ENCODE results near the gene RADIL.

RADIL gene

DNA sequence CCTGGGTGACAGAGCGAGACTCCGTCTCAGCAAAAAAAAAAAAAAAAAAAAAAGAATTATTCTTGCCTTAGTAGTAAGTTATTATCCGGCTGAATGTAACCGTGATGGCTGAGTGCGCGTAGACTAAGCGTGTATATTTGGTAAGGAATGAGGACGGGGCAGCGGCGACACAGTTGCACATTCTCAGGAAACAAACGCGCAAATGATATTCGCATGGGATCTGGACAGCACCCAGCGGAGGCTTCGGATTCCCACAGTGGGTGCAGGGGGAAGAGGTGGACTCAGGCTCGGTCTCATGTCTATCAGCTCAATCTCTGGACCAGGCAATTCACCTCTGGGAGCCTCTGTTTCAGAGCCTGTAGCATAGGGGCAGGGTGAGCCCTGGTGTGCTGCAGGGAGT lies 50.8 kb downstream of the RADIL start:
- DNase-seq (ENCODE audit: extremely low read depth in 1 of 2, low read depth in 1 of 2), result no peak

DNA sequence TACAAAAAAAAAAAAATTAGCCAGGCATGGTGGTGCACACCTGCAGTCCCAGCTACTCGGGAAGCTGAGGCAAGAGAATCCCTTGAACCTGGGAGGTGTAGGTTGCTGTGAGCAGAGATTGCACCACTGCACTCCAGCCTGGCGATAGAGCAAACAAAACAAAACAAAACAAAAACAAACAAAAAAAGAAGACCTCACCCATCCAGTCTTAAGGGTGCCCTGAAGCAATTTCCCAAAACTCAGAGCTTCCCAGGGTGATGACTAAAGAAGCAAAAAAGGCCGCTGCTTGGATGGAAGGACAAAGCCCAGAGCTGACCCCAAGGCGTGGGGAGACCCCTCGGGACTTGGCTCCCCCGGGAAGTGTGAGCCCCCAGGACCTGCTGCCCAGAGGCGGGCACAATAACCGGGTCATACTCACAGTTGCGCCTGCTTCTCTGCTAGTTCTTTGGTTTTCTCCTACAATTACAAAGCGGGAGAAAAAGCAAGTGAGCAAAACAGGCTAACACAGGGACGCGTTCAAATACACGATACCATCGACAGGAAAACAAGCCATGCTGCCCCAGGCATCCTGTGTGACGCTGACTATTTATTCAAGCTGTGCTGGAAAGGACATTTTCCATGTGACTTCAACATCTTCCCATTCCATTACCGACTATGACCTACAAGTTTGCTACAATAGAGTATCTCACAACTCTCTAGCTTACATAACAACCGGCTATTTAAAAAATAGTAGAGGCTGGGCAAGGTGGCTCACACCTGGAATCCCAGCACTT lies 51.6 kb downstream of the RADIL start:
- no peak for DNase-seq (ENCODE audit: extremely low read depth in 1 of 2, low read depth in 1 of 2)

DNA sequence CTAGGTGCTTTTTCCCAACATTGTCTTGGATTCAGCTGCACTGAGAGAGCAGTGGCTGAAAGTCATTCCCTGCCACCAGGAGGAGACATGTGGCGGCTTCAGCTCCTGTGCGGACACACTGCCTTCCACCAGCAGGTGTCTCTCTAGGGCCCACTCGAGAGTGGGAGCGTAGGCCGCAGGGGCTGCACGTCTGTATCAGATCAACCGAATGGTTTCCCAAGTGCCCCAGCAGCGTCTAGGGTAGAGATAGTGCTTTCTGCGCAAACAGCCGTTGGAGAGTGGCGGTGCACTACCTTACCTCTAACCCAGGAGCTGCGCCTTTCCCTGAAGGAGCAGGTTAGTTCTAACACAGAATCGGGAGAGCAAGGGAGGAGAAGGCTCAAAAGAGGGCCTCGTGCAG lies 53.3 kb downstream of the RADIL start:
- peak; percentile 21 to 34 for DNase-seq (ENCODE audit: extremely low read depth in 1 of 2, low read depth in 1 of 2)

DNA sequence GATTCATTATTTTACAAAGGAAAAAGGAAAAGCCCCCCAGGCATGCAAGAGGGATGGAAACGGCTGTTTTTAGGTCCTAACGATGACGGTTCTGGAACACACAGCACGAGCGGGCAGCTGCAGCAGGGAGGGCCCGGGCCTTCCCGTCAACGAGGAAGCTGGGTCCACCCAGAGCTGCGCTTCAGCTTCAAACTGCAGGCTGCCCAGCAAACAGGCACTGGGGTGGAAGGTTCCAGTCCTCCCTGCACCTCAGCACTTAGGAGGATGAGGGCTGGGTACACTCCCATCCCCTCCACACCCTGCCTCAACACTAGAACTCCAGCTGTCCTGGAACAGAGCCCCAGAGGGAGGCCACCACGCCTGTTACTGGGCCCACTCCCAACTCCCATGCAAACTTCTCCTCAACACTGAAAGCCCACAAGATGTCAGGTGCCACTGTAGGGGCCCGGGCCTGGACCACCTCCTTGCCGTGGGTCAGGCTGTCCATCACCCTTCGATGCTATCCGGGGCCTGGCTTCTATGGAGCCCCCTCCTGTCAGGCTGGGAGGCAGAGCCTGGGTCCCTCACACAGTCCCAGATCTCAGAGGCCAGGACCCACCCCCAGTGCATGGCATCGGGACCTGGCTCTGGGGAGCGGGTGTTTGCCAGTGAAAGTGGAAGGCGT lies 54.7 kb downstream of the RADIL start:
- no peak for DNase-seq (ENCODE audit: extremely low read depth in 1 of 2, low read depth in 1 of 2)

DNA sequence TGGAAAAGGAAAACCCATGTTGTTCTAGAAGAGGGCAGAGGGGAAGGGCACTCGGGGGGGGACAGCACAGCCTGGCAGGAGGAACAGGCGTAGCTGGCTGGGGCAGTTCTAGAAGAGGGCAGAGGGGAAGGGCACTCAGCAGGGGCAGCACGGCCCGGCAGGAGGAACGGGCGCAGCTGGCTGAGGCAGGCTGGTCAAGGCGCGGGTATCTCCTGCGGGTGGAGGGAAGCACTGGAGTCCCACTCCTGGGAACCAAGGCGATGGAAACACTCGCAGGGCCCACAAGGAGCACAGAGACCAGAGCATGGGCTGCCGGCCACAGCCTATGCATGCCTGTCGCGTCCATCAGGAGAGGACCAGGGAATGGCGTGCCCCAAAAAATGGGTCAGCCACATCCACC lies 58.4 kb downstream of the RADIL start:
- DNase-seq (ENCODE audit: extremely low read depth in 1 of 2, low read depth in 1 of 2), result no peak

DNA sequence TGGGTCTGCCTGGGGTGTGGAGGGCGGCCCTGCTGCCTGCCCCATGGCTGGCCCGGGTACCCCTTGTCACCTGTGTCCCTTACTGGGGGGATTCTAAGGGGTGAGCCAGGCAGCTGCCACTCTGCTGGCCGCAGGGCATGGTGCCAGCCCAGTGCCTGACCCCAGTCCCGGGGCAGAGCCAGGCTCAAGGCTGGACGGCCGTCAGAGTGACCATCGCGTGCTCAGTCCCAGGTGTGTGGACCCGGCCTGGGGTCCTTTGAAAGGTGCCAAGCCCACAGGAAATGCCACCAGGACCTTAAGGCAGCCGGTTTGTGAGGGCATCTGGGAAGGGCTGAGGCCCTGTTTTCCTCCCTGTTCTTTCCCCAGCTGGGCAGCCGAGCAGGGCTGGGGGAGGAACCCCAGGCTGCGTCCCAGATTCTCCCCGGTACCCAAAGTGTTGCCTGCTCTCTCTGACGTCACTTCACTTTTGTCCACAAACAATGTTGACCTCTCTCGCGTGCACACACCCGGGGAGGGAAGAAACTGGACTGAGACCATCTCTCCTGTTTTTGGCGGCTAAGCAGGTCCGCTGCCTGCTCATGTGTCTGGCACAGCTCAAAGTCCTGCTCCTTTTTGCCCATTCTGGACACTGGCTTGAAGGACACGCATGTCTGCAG lies 59.3 kb downstream of the RADIL start:
- no peak for DNase-seq (ENCODE audit: extremely low read depth in 1 of 2, low read depth in 1 of 2)

DNA sequence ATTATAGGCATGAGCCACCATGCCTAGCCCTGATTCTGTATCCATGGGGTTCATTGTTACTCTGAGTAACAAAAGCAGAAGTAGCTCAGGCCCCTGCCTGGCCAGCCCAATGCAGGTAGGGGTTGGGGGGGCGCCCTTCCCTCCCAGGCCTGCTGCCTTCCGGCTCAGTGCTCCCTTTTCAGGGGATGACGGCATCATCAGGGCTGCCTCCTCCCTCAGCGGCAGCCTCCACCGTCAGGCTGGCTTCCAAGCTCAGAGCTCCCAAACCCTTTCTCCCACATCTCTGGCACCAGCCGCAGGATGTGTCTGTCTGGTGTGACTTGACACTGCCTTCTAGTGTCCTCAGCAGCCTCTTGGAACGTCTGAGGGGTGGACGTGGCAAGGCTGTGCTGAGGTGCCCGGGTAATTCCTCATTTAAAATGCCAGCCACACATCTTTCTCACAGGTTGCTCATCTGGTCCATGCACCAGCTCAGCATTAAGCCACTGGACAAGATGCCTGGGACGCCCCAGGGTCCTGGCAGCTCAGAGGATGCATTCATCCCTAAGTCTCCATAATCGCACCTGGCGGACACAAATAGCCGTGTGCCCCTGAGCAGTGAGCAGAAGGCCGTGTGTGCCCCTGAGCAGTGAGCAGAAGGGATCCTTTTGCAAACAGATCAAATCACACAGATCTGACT lies 59.9 kb downstream of the RADIL start:
- DNase-seq (ENCODE audit: extremely low read depth in 1 of 2, low read depth in 1 of 2), result no peak

DNA sequence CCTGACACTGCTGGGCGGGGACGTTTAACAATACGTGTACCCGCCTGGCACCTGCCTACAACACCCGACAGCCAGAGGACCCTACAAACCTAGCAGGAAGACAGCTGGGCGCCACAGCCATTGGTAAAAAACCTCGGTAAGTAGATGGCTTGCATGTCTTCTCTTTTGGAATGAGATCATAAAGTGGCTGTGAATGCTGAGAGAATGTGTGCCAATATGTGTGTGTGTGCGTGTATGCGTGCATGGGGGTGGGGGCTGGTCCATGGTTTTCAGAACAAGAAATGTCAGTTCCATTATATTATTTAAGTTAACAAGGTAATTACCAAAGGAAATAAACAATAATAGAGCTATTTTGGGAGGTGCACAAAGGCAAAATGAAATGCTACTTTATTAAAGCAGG lies 60.8 kb downstream of the RADIL start:
- no peak for DNase-seq (ENCODE audit: extremely low read depth in 1 of 2, low read depth in 1 of 2)

DNA sequence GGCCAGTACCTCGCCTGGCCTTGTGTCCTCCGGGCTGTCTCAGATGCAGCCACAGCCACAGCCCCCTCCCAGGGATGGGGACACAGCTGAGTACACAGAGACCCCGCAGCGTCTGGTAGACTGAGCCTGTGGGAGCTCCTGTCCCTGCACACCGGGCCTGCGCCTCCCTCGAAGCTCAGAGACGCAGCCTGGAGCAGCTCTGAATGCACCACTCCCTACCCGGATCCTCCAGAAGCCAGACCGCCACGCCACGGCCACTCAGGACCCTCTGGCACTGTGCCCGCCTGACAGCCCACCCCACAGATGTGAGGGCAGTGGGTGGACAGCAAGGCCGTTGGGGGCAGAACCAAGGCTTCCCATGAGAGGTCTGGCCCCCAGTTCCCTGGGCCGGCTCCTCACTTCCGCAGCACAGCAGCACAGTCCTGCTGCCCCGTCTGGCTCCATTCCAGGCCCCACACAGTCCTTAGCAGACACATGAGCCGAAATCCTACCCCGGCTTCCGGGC lies 62.5 kb downstream of the RADIL start:
- DNase-seq (ENCODE audit: extremely low read depth in 1 of 2, low read depth in 1 of 2), result no peak

DNA sequence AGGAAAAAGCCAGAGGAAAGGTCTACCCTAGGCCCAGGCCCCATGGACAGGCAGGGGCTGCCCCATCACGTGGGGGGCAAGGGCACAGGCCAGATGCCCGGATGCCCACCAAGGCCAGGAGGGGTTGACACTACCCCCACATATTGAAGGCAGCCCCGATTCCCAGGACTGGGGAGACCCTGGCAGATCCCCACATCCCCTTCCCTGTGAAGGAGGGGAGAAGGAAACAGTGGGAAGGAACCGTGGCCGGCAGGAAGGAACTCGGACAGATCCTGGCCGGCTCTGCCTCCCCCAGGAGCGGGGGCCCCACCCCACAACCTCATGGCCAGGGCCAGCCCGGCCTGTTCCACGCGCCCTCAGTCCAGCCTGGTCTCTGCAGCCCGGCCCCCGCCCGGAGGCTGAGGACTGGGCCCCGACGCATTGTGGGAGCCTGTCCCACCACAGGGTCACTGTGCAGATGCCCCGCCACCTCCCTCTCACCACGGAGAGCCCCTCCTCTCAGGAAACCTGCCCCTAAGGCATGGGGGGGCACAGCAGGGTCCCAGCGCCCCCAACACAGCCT lies 63.0 kb downstream of the RADIL start:
- DNase-seq (ENCODE audit: extremely low read depth in 1 of 2, low read depth in 1 of 2), result no peak

DNA sequence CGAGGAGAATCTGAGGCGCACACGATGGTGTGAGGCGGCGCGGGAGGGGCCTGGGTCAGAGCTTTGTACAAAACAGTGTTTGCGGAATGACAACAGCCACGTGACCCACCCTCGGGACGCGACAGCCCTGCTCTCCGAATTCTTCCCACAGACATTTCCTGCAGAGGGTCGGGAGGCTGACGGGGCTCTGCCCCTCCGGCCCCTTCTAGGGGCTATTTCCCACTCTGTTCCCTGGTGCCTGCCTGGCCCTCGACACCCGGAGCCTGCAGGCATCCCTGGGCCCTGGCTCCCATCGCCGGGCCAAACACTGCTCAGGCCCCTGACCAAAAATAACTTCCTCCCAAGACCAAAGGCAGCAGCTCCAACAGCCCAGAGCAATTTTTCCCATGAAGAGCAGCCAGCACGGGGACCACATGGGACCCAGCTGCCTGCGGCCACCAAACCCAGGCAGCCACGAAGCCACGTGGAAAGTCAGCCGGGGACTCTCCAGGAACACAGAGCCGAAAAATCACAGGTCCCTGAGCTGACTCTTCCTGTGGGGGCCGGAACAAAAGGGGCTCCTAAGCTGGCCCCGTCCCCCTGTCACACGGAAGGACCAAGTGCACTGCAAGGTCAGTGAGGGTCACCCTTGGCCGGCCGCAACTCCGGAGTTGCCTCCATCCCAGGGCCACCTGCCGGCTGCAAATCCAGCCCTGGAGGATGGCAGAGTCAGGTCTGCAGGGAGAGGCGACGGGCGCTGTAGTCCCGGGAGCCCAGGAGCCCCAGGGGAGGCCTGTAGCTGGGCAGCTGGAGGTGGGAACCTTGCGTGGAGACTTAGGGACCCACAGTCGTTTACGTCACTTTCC lies 63.7 kb downstream of the RADIL start:
- DNase-seq (ENCODE audit: extremely low read depth in 1 of 2, low read depth in 1 of 2), result no peak

DNA sequence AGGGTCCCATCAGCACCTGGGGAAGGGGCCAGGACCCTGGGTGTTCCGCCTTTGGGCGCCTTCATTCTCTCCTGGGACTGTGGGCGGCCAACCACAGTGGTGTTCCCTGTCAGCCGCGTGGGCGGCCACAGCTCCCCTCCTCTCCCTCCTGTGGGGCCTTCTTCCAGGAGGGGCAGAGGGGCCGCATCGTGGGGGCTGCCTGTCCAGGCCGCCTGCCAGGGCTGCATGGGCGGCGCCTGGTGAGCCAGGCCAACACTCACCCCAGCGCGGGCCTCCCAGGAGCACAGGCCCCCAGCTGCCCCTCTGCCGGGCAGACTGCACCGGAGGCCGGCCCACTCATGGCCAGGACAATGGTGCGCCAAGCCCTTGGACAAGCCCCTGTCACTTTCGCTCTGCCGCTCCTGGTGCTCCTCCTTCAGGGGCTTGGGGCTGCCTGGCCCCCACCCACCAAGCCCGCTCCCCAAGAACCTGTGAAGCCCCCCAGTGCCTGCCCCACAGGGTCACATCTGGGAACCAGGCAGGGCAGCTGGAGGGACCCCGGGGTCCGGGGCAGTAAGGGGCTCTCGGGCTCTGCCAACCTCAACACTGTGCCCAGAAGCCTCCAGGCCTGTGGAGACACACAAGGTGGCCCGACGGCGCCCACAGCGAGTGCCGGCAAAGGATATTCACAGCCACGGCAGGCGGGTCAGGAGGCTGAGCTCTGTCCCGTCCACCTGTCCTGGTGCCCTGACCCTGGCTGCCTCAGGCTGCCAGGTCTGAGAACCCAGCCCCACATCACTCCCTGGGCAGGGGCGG lies 65.3 kb downstream of the RADIL start:
- no peak for DNase-seq (ENCODE audit: extremely low read depth in 1 of 2, low read depth in 1 of 2)

DNA sequence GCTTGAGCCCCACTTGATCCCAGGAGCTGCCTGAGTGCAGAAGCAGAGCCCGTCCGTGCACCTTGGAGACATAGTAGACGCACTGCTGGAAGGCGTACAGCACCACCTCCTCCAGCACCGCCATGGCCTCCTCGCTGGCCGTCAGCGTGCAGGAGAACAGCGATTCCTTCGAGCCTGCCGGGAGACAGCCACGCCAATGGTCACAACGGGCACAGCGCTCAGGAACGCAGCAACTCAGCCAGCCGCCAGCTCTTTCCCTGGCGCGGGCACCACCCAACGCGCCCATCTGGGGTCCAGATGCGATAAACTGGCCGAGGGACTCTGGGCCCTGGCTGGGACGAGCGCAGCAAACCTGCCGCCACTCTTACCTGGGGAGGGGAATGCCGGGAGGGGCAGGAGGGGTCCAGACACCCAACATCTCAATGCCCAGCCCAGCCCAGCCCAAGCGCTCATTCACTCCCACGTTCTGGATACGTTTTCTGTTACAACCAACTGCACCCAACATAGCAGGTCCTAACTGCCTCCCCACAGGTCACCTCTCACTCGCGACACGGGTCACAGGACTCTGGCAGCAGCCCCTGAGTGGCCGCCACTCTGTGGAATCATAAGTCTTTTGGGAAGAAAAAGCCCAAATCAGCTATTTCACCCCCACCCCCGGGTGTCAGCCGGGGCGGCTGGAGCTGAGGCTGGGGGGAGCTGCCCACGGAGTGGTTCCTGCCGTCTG lies 66.2 kb downstream of the RADIL start:
- DNase-seq (ENCODE audit: extremely low read depth in 1 of 2, low read depth in 1 of 2), result no peak

DNA sequence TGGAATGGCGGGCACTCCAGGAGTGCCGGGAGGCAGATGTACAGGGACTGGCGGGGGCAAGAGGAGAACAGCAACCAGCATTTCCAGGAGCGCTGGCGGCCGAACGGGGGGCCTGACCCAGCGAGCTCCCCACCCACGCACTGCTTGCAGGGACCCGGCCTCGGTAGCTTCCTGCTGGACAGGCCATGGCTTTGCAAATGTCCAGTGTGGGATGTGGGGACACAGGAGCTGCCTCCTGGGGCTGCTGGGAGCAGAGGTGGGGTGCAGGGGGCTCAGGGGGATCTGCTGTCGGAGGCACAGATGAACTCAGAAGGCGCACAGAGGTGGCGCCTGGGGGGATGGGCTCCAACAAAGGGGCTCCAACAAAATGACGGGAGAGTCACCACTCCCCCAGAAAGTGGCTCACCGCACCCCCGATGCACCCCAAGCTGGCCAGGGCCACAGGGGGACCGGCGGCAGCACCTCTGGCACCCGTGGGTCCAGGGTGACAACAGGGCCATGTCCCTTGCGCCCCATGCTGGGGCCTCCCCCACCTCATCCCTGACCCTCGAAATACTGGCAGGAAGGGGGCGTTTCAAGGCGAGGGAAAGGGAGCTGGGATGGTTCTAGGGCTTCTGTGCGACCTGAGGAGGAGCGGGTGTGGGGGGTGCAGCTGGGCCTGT lies 67.0 kb downstream of the RADIL start:
- no peak for DNase-seq (ENCODE audit: extremely low read depth in 1 of 2, low read depth in 1 of 2)

DNA sequence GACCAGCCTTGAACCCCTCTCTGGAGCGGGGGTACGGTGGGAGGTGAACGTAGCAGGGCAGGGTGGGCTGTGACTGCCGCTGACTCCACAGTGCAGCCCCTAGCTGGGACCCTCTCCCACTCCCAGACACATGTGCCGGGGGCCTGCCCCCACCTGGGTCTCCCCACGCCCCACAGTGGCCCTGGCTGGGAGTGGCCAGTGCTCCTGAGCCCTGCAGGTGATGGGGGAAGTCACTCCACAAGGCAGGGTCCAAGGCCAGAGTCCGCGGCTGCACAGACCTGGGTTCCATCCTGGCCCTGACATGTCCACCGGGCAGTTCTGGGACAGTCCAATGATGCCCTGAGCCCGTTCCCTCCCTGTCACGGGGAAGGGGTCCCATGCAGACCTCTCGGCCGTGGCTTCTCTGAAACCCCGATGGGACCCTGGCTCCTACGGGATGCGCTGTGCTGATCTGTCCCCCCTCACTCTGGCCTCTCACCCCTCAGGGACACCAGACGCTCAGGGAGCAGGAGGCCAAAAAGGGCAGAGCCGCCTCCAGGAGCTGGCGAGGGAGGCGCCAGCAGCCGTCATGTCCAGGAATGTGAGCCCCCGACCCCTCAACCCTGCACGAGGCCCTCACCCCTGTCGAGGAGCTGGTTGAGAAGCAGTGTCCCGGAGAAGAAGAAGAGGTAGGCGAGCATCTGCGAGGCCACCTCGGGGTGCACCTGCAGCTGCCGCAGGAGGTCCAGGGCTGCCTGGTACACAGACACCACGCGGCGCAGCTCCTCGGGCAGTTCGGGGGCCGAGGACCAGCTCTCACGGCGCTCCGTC lies 67.7 kb downstream of the RADIL start:
- DNase-seq (ENCODE audit: extremely low read depth in 1 of 2, low read depth in 1 of 2), result no peak

DNA sequence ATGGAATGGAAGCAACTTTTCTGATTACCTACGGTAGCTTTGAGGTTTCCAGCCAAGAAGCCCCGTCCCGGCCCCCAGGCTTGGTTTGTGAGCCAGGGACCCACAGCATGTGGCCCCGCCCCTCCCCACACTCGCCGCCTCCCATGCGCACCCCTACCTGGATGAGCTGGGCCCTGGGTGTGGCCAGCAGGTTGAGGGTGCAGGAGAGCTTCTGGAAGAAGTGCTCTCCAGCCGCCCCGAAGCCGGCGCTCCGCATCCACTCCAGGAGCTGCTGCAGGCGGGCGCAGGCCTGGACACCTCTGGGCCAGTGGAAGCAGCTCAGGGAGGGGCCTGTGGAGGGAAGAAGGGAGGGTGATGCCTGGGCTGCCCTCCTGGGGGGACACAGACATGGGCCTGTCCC lies 68.4 kb downstream of the RADIL start:
- DNase-seq (ENCODE audit: extremely low read depth in 1 of 2, low read depth in 1 of 2), result no peak

DNA sequence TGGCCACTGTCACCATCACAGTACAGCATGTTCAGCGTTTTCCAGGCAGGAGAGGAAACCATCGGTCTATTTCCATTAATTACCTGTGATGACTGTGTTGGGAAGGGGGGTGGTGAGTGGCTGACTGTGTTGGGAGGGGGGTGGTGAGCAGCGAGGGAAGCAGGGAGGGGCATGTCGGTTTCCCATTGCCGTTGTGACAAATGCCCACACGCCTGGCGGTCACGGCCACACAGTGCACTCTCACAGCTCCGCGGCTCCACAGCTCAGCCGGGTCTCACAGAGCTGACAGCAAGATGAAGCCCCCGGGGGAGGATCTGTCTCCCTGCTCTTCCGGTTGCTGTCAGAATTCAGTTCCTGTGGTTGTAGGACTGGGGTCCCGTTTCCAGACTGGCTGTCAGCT lies 69.1 kb downstream of the RADIL start:
- no peak for DNase-seq (ENCODE audit: extremely low read depth in 1 of 2, low read depth in 1 of 2)
